Measurements from ENCODE around the gene BTBD2.

Gene BTBD2

GRCh38 chr19:1941146-1942077 lies 74.1 kb downstream of the BTBD2 start, which contains the start of gene CSNK1G2:
CSNK1G2 (plus strand) TSS chr19:1941172; CDS start chr19:1969773, 28,601 bp downstream.
- H3K18ac ChIP-seq (ENCODE audit: low read length), result peak within 1 kb of the TSS; percentile 65
- peak within 1 kb of the TSS; percentile 79 for H3K4me2 ChIP-seq (ENCODE audit: low read length)
- peaks cover 4% of the 10 kb centered on the region for H3K4me1 ChIP-seq (ENCODE audit: control insufficient read depth, low read depth, low read length)
- peaks cover 41% of the 10 kb centered on the region for H3K79me2 ChIP-seq (ENCODE audit: control insufficient read depth, insufficient read depth, low read length)
- no peak within 1 kb of the TSS for H2AK5ac ChIP-seq (ENCODE audit: low read length)
- no peaks in the 10 kb centered on the region for H3K27me3 ChIP-seq (ENCODE audit: insufficient read depth, low read length, poor library complexity)
- peak within 1 kb of the TSS; percentile 96 for H3K27ac ChIP-seq (ENCODE audit: low read depth, low read length)
- H3K79me1 ChIP-seq (ENCODE audit: low read length), result peaks cover 4% of the 10 kb centered on the region
- H3K36me3 ChIP-seq (ENCODE audit: control insufficient read depth, insufficient read depth, low read length), result no peaks in the 10 kb centered on the region
- peak within 1 kb of the TSS; percentile 87 for H2BK5ac ChIP-seq (ENCODE audit: low read length)
- H3K4ac ChIP-seq (ENCODE audit: low read depth, low read length), result peak within 1 kb of the TSS; percentile 96
- peak within 1 kb of the TSS; percentile 5 for H2BK120ac ChIP-seq (ENCODE audit: low read depth, low read length)
- DNase-seq, result no peak
- WGBS (ENCODE audit: extremely low coverage, insufficient coverage, low lambda C conversion rate), result no CpG with 5 or more reads among the region's 97 CpGs
- H3K9ac ChIP-seq (ENCODE audit: low read length), result peak within 1 kb of the TSS; percentile 99
- H2BK15ac ChIP-seq (replicated peaks; ENCODE audit: low read depth), result no peak within 1 kb of the TSS
- H3K56ac ChIP-seq (ENCODE audit: low read length), result peak within 1 kb of the TSS; percentile 99
- peak within 1 kb of the TSS; percentile 97 for H3K23ac ChIP-seq (ENCODE audit: low read length)
- peak within 1 kb of the TSS; percentile 99 for H3K4me3 ChIP-seq (ENCODE audit: low read length)
- no peak within 1 kb of the TSS for H4K8ac ChIP-seq (ENCODE audit: low read depth, low read length)
- no peak within 1 kb of the TSS for H4K5ac ChIP-seq (ENCODE audit: low read length)

- no CpG with 5 or more reads among the region's 7 CpGs for WGBS (ENCODE audit: extremely low coverage, insufficient coverage, low lambda C conversion rate)
- Histone ChIP-seq H2BK15ac (replicated peaks; ENCODE audit: low read depth) (no peak overlapping the region), H3K18ac (ENCODE audit: low read length) (no peak overlapping the region), H3K56ac (ENCODE audit: low read length) (no peak overlapping the region), H3K27ac (ENCODE audit: low read depth, low read length) (no peak overlapping the region), H3K4me3 (ENCODE audit: low read length) (no peak overlapping the region), H3K23ac (ENCODE audit: low read length) (no peak overlapping the region), H4K8ac (ENCODE audit: low read depth, low read length) (no peak overlapping the region), H4K5ac (ENCODE audit: low read length) (no peak overlapping the region), H2BK120ac (ENCODE audit: low read depth, low read length) (no peak overlapping the region), H3K79me1 (ENCODE audit: low read length) (peaks cover 3% of the 10 kb centered on the region), H2AK5ac (ENCODE audit: low read length) (no peak overlapping the region), H3K79me2 (ENCODE audit: control insufficient read depth, insufficient read depth, low read length) (peaks cover 14% of the 10 kb centered on the region), H3K4ac (ENCODE audit: low read depth, low read length) (no peak overlapping the region), H3K4me2 (ENCODE audit: low read length) (no peak overlapping the region), H3K27me3 (ENCODE audit: insufficient read depth, low read length, poor library complexity) (no peaks in the 10 kb centered on the region), H2BK5ac (ENCODE audit: low read length) (no peak overlapping the region), H3K36me3 (ENCODE audit: control insufficient read depth, insufficient read depth, low read length) (no peaks in the 10 kb centered on the region), H3K9ac (ENCODE audit: low read length) (no peak overlapping the region), H3K4me1 (ENCODE audit: control insufficient read depth, low read depth, low read length) (peaks cover 3% of the 10 kb centered on the region)
- DNase-seq, result peak; percentile 49
Measured at GRCh38 chr19:1938071-1938470, 77.4 kb downstream of the BTBD2 start.

GRCh38 chr19:1936916-1937610 lies 78.5 kb downstream of the BTBD2 start:
- H3K79me2 ChIP-seq (ENCODE audit: control insufficient read depth, insufficient read depth, low read length), result peaks cover 5% of the 10 kb centered on the region
- H2BK15ac ChIP-seq (replicated peaks; ENCODE audit: low read depth), result no peak overlapping the region
- no peaks in the 10 kb centered on the region for H3K4me1 ChIP-seq (ENCODE audit: control insufficient read depth, low read depth, low read length)
- no peak overlapping the region for H2BK5ac ChIP-seq (ENCODE audit: low read length)
- no peak overlapping the region for H3K4me3 ChIP-seq (ENCODE audit: low read length)
- no peaks in the 10 kb centered on the region for H3K36me3 ChIP-seq (ENCODE audit: control insufficient read depth, insufficient read depth, low read length)
- no peak overlapping the region for H3K23ac ChIP-seq (ENCODE audit: low read length)
- H2AK5ac ChIP-seq (ENCODE audit: low read length), result no peak overlapping the region
- H3K27ac ChIP-seq (ENCODE audit: low read depth, low read length), result no peak overlapping the region
- H4K8ac ChIP-seq (ENCODE audit: low read depth, low read length), result no peak overlapping the region
- H3K4ac ChIP-seq (ENCODE audit: low read depth, low read length), result no peak overlapping the region
- DNase-seq, result no peak
- H3K27me3 ChIP-seq (ENCODE audit: insufficient read depth, low read length, poor library complexity), result no peaks in the 10 kb centered on the region
- WGBS (ENCODE audit: extremely low coverage, insufficient coverage, low lambda C conversion rate), result no CpG with 5 or more reads among the region's 24 CpGs
- H3K56ac ChIP-seq (ENCODE audit: low read length), result no peak overlapping the region
- no peak overlapping the region for H4K5ac ChIP-seq (ENCODE audit: low read length)
- H3K4me2 ChIP-seq (ENCODE audit: low read length), result no peak overlapping the region
- no peak overlapping the region for H3K18ac ChIP-seq (ENCODE audit: low read length)
- no peaks in the 10 kb centered on the region for H3K79me1 ChIP-seq (ENCODE audit: low read length)
- no peak overlapping the region for H2BK120ac ChIP-seq (ENCODE audit: low read depth, low read length)
- no peak overlapping the region for H3K9ac ChIP-seq (ENCODE audit: low read length)

- no peak overlapping the region for H3K4me2 ChIP-seq (ENCODE audit: low read length)
- H3K4ac ChIP-seq (ENCODE audit: low read depth, low read length), result no peak overlapping the region
- H3K23ac ChIP-seq (ENCODE audit: low read length), result no peak overlapping the region
- no peak overlapping the region for H2BK15ac ChIP-seq (replicated peaks; ENCODE audit: low read depth)
- no peaks in the 10 kb centered on the region for H3K79me1 ChIP-seq (ENCODE audit: low read length)
- no peaks in the 10 kb centered on the region for H3K4me1 ChIP-seq (ENCODE audit: control insufficient read depth, low read depth, low read length)
- WGBS (ENCODE audit: extremely low coverage, insufficient coverage, low lambda C conversion rate), result no CpG with 5 or more reads among the region's 3 CpGs
- no peak for DNase-seq
- no peak overlapping the region for H3K27ac ChIP-seq (ENCODE audit: low read depth, low read length)
- no peak overlapping the region for H4K8ac ChIP-seq (ENCODE audit: low read depth, low read length)
- no peaks in the 10 kb centered on the region for H3K27me3 ChIP-seq (ENCODE audit: insufficient read depth, low read length, poor library complexity)
- H3K79me2 ChIP-seq (ENCODE audit: control insufficient read depth, insufficient read depth, low read length), result peaks cover under 1% of the 10 kb centered on the region
- H2BK120ac ChIP-seq (ENCODE audit: low read depth, low read length), result no peak overlapping the region
- no peak overlapping the region for H4K5ac ChIP-seq (ENCODE audit: low read length)
- no peak overlapping the region for H3K9ac ChIP-seq (ENCODE audit: low read length)
- H3K36me3 ChIP-seq (ENCODE audit: control insufficient read depth, insufficient read depth, low read length), result no peaks in the 10 kb centered on the region
- no peak overlapping the region for H3K56ac ChIP-seq (ENCODE audit: low read length)
- H2AK5ac ChIP-seq (ENCODE audit: low read length), result no peak overlapping the region
- no peak overlapping the region for H3K4me3 ChIP-seq (ENCODE audit: low read length)
- no peak overlapping the region for H2BK5ac ChIP-seq (ENCODE audit: low read length)
- H3K18ac ChIP-seq (ENCODE audit: low read length), result no peak overlapping the region
Measured at GRCh38 chr19:1936430-1936829, 79.1 kb downstream of the BTBD2 start.

- no peak overlapping the region for H3K23ac ChIP-seq (ENCODE audit: low read length)
- H3K9ac ChIP-seq (ENCODE audit: low read length), result no peak overlapping the region
- no peaks in the 10 kb centered on the region for H3K36me3 ChIP-seq (ENCODE audit: control insufficient read depth, insufficient read depth, low read length)
- no peaks in the 10 kb centered on the region for H3K27me3 ChIP-seq (ENCODE audit: insufficient read depth, low read length, poor library complexity)
- H4K5ac ChIP-seq (ENCODE audit: low read length), result no peak overlapping the region
- H3K4me3 ChIP-seq (ENCODE audit: low read length), result no peak overlapping the region
- DNase-seq, result peak; percentile 78
- no peak overlapping the region for H3K4me2 ChIP-seq (ENCODE audit: low read length)
- no peak overlapping the region for H3K56ac ChIP-seq (ENCODE audit: low read length)
- no peak overlapping the region for H3K27ac ChIP-seq (ENCODE audit: low read depth, low read length)
- no peak overlapping the region for H4K8ac ChIP-seq (ENCODE audit: low read depth, low read length)
- no peak overlapping the region for H2BK5ac ChIP-seq (ENCODE audit: low read length)
- WGBS (ENCODE audit: extremely low coverage, insufficient coverage, low lambda C conversion rate), result no CpG with 5 or more reads among the region's 11 CpGs
- no peak overlapping the region for H3K4ac ChIP-seq (ENCODE audit: low read depth, low read length)
- no peak overlapping the region for H2AK5ac ChIP-seq (ENCODE audit: low read length)
- H2BK15ac ChIP-seq (replicated peaks; ENCODE audit: low read depth), result no peak overlapping the region
- no peak overlapping the region for H2BK120ac ChIP-seq (ENCODE audit: low read depth, low read length)
- no peaks in the 10 kb centered on the region for H3K4me1 ChIP-seq (ENCODE audit: control insufficient read depth, low read depth, low read length)
- no peaks in the 10 kb centered on the region for H3K79me2 ChIP-seq (ENCODE audit: control insufficient read depth, insufficient read depth, low read length)
- H3K18ac ChIP-seq (ENCODE audit: low read length), result no peak overlapping the region
- no peaks in the 10 kb centered on the region for H3K79me1 ChIP-seq (ENCODE audit: low read length)
Measured at GRCh38 chr19:1935484-1936208, 79.9 kb downstream of the BTBD2 start.
